Measurements from ENCODE around the gene RWDD1.

Gene RWDD1

DNA sequence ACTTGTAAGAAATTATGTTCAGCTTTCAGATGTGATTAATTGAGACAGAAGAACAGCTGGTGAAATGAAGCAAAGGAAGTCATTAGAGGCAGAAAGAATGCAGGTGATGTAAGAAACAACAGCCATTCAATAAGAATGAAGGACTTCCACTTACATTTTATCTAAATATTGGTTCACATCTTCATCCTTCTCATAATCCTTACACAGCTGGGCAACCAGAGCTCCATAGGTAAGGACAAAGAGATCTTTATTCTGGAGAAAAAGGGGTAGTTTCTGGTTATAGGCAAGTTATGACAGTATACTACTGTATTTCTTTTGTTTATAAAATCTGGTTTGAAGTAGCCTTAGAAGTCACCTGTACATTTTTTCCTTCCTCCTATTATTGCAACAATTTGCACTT lies 28.2 kb upstream of the RWDD1 start:
- Histone ChIP-seq H3K27ac (no peak overlapping the region), H3K4me3 (no peak overlapping the region)
- no peak for DNase-seq (ENCODE audit: low spot score)
- TF ChIP-seq, protein P1, sequence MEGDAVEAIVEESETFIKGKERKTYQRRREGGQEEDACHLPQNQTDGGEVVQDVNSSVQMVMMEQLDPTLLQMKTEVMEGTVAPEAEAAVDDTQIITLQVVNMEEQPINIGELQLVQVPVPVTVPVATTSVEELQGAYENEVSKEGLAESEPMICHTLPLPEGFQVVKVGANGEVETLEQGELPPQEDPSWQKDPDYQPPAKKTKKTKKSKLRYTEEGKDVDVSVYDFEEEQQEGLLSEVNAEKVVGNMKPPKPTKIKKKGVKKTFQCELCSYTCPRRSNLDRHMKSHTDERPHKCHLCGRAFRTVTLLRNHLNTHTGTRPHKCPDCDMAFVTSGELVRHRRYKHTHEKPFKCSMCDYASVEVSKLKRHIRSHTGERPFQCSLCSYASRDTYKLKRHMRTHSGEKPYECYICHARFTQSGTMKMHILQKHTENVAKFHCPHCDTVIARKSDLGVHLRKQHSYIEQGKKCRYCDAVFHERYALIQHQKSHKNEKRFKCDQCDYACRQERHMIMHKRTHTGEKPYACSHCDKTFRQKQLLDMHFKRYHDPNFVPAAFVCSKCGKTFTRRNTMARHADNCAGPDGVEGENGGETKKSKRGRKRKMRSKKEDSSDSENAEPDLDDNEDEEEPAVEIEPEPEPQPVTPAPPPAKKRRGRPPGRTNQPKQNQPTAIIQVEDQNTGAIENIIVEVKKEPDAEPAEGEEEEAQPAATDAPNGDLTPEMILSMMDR (IDR thresholded peaks at IDR 0.05) = no peak

DNA sequence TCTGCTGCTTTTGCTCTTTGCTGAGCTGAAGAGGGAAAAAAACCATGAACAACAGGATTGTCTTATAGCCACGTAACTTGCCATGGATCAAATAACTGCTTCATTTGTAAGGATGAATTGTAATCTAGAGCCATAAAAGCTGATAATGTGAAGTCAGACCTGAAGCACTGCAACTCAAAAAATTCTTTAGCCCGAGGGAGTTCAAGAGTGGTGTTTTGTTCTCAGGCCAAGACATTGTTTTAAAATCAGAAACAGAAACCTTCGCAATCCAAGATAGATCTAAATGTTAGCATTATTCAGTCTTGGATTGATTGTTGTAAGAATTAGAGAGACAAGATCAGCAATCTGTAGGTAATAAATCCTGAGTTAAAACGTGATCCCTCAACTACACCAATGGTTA lies 25.7 kb upstream of the RWDD1 start, which contains the start of gene TRAPPC3L:
Gene TRAPPC3L (minus strand): TSS at position 34 of the 400 bp plus-strand sequence. CDS start 170 bp downstream, outside the sequence.
- Histone ChIP-seq H3K4me3 (no peak within 1 kb of the TSS), H3K27ac (no peak within 1 kb of the TSS)
- no peak for DNase-seq (ENCODE audit: low spot score)
- TF ChIP-seq, protein P1 (IDR thresholded peaks at IDR 0.05) = no peak

DNA sequence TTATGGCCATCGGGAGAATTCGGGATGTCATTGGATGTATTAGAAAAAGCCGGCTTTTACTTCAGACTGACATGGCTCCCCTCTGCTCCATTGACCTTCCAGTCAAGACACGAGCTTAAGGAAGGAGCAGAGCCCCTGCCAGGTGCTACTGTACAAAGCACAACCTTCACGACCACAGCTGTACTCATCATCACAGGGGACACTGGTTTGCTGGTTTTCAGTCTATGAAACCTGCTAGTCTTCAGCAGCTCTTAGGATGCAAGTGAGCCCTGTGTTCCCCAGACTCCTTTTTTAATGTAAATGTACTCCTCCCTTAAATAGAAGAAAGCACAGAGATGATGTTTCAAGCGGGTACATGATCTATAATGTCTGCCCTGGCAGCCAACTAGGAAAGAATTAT lies 23.9 kb upstream of the RWDD1 start:
- H3K27ac ChIP-seq = no peak overlapping the region
- H3K4me3 ChIP-seq = no peak overlapping the region
- no peak for DNase-seq (ENCODE audit: low spot score)
- TF ChIP-seq, protein P1 (IDR thresholded peaks at IDR 0.05) = no peak

GRCh38 chr6:116550796-116551195 lies 20.5 kb upstream of the RWDD1 start:
- H3K4me3 ChIP-seq = no peak overlapping the region
- TF ChIP-seq, protein P1 (IDR thresholded peaks at IDR 0.05) = no peak

GRCh38 chr6:116553451-116553850 lies 17.9 kb upstream of the RWDD1 start, which contains the start of gene CALHM4:
Gene CALHM4 (plus strand): TSS chr6:116553751. CDS start chr6:116553794, 43 bp downstream.
- Histone ChIP-seq H3K4me3 (no peak within 1 kb of the TSS), H3K27ac (no peak within 1 kb of the TSS)
- TF ChIP-seq, protein P1 (IDR thresholded peaks at IDR 0.05) = no peak
- no peak for DNase-seq (ENCODE audit: low spot score)

More at GRCh38 chr6:116550796-116551195, 20.5 kb upstream of the RWDD1 start:
- H3K27ac ChIP-seq = no peak overlapping the region
- DNase-seq (ENCODE audit: low spot score) = no peak

GRCh38 chr6:116556065-116556464 lies 15.2 kb upstream of the RWDD1 start:
- TF ChIP-seq, protein P1 (IDR thresholded peaks at IDR 0.05) = no peak
- H3K4me3 ChIP-seq = no peak overlapping the region
- no peak for DNase-seq (ENCODE audit: low spot score)
- H3K27ac ChIP-seq = no peak overlapping the region

DNA sequence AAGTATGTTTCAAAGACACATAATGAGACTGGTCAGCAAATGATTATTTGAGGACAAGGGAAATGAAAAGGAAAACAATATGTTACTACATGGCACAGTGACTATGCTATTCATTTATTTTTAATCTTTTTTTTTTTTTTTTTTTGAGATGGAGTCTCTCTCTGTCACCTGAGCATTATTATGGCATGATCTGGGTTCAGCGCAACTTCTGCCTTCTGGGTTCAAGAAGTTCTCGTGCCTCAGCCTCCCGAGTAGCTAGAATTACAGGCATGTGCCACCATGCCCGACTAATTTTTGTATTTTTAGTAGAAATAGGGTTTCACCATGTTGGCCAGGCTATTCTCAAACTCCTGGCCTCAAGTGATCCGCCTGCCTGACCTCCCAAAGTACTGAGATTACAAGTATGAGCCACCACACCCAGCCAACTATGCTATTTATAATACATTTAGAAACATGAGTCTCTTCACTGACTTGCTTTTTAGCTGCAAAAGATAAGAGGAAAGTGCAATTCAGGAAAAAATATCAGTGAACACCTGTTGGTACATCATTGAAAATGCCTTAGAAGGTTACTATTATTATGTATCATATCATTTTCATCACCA lies 14.4 kb upstream of the RWDD1 start:
- DNase-seq (ENCODE audit: low spot score) = no peak
- Histone ChIP-seq H3K27ac (no peak overlapping the region), H3K4me3 (no peak overlapping the region)
- TF ChIP-seq, protein P1 (IDR thresholded peaks at IDR 0.05) = no peak
